CD4-positive, alpha-beta memory T cell (primary cell): ENCODE measurements around the gene SLC35F6. TPM values are rescaled to one million over a fixed set of nuclear protein-coding genes. Genes with fewer than 3 reads are reported as not detected.
A peak's percentile ranks its signal among the peaks of the same experiment; 100 is the strongest.

ENCODE experiments used
- CTCF ChIA-PET: fragments of 350-600 bp; sonication (Branson Sonifier 250); formaldehyde crosslinking; loops from one replicate; lab custom pipeline; 2021; ENCODE audit warnings: inconsistent platforms; ENCODE audit not compliant: partially characterized antibody; lab: Charles Lee
- POLR2A ChIA-PET: fragments of 350-600 bp; sonication (Branson Sonifier 250); formaldehyde crosslinking; loops from one replicate; lab custom pipeline; 2021; ENCODE audit not compliant: partially characterized antibody; lab: Charles Lee
- DNase-seq, 5 donors: peaks; one replicate each; pipeline versions ENCODE4 v3.0.0 to v3.0.0-alpha.2; 2020 to 2022; ENCODE audit warnings: mixed read lengths in 1 of 5
- H3K27ac ChIP-seq: one replicate; pipeline ENCODE4 v1.7.0; 2013; ENCODE audit warnings: low read depth, low read length
- H3K27me3 ChIP-seq: 2 replicates; pipeline ENCODE4 v1.7.0; 2013; ENCODE audit warnings: mild to moderate bottlenecking, low read length, moderate library complexity; ENCODE audit not compliant: insufficient read depth
- H3K36me3 ChIP-seq: 2 replicates; pipeline ENCODE4 v1.7.0; 2013; ENCODE audit warnings: mild to moderate bottlenecking, low read length, moderate library complexity; ENCODE audit not compliant: insufficient read depth
- H3K4me1 ChIP-seq: 2 replicates; pipeline ENCODE4 v1.7.0; 2013; ENCODE audit warnings: mild to moderate bottlenecking, low read length, moderate library complexity; ENCODE audit not compliant: insufficient read depth
- H3K4me3 ChIP-seq, 2 donors: one replicate each; pipeline ENCODE4 v1.7.0; 2013; ENCODE audit warnings: low read length in 2 of 2, mild to moderate bottlenecking in 1 of 2
- H3K9me3 ChIP-seq, 2 donors: one replicate each; pipeline ENCODE4 v1.7.0; 2013; ENCODE audit warnings: low read length in 2 of 2, control low read depth in 1 of 2; ENCODE audit not compliant: control insufficient read depth in 1 of 2
- H3K27ac Mint-ChIP-seq, 7 donors: one replicate each; pipeline ENCODE4 v1.8.0; 2020 to 2021; ENCODE audit warnings: mixed read lengths in 7 of 7, mild to moderate bottlenecking in 6 of 7, inconsistent platforms in 3 of 7, moderate library complexity in 3 of 7
- H3K27me3 Mint-ChIP-seq, 2 donors: one replicate each; pipeline ENCODE4 v1.8.0; 2020 to 2021; ENCODE audit warnings: mixed read lengths in 2 of 2
- H3K36me3 Mint-ChIP-seq, 2 donors: one replicate each; pipeline ENCODE4 v1.8.0; 2020 to 2021; ENCODE audit warnings: mixed read lengths in 2 of 2, inconsistent platforms in 1 of 2, mild to moderate bottlenecking in 1 of 2
- H3K4me1 Mint-ChIP-seq, 4 donors: one replicate each; pipeline ENCODE4 v1.8.0; 2020 to 2021; ENCODE audit warnings: mixed read lengths in 4 of 4, mild to moderate bottlenecking in 1 of 4
- H3K4me3 Mint-ChIP-seq, 8 donors: one replicate each; pipeline ENCODE4 v1.8.0; 2020 to 2021; ENCODE audit warnings: mixed read lengths in 8 of 8, mild to moderate bottlenecking in 7 of 8, moderate library complexity in 6 of 8, inconsistent platforms in 3 of 8
- H3K9me3 Mint-ChIP-seq, 8 donors: one replicate each; pipeline ENCODE4 v1.8.0; 2020 to 2021; ENCODE audit warnings: mixed read lengths in 8 of 8, mild to moderate bottlenecking in 5 of 8, inconsistent platforms in 3 of 8, moderate library complexity in 1 of 8
- intact Hi-C: fragments of 100-400 bp; cut with micrococcal nuclease; formaldehyde crosslinking; loops from one replicate; pipeline ENCODE4 v1.15.1; 2023
- polyA plus RNA-seq, 2 donors: library from polyadenylated mRNA; unstranded; fragments of 300-500 nt; fragmentation: Illumina TruSeq; gene quantifications; one replicate each; pipeline ENCODE4 v1.2.3, GENCODE V29; 2021
- total RNA-seq, 2 experiments: library from RNA; stranded (reverse); gene quantifications; one replicate each; pipeline ENCODE4 v1.2.3, GENCODE V29; 2021

SLC35F6 gene
- total and polyA plus RNA-seq, 4 experiments from 2014 or later = 4.8 to 22.2 (median 13.5) TPM

- Histone ChIP-seq H3K36me3 (no peaks in the 10 kb centered on the region), H3K4me3 (no peak overlapping the region), H3K27me3 (no peaks in the 10 kb centered on the region), H3K27ac (no peak overlapping the region), H3K9me3 (no peaks in the 10 kb centered on the region), H3K4me1 (no peaks in the 10 kb centered on the region)
- Mint-ChIP-seq H3K9me3 (no peaks in the 10 kb centered on the region), H3K27me3 (peaks cover 2 to 7% of the 10 kb centered on the region in 2 donors), H3K4me1 (no peaks in the 10 kb centered on the region), H3K27ac (no peak overlapping the region), H3K4me3 (no peak overlapping the region), H3K36me3 (no peaks in the 10 kb centered on the region)
- POLR2A ChIA-PET = no interaction called here
- DNase-seq = no peak
- CTCF ChIA-PET = interaction anchor here (2.1 kb wide), 1 partner anchor 20 kb away, joined by 12 read pairs; no protein-coding TSS in a partner anchor
- intact Hi-C loops = no loop called here
Observed at GRCh38 chr2:26724784-26725520, 39.1 kb upstream of the SLC35F6 start.

DNA sequence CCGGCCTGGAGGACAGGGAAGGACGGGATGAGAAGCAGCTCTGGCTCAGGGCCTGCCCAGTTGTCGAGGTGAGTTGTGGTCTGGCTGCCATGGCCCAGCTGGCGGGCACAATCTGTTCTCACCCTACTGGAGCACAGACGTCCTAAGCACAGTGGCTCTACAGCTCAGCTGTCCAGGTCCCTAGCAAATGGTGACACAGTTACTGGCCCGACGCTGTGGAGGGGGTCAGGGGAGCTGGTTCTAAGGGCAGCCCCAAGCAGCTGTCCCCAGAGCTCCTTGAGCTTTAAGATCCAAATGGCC lies 38.6 kb upstream of the SLC35F6 start:
- Mint-ChIP-seq H3K4me3 (no peak overlapping the region), H3K9me3 (no peaks in the 10 kb centered on the region), H3K4me1 (no peaks in the 10 kb centered on the region), H3K36me3 (no peaks in the 10 kb centered on the region), H3K27me3 (peaks cover 2 to 7% of the 10 kb centered on the region in 2 donors), H3K27ac (no peak overlapping the region)
- intact Hi-C loops = no loop called here
- POLR2A ChIA-PET = no interaction called here
- no peak overlapping the region for H3K27ac ChIP-seq
- H3K27me3 ChIP-seq = no peaks in the 10 kb centered on the region
- no peaks in the 10 kb centered on the region for H3K36me3 ChIP-seq
- CTCF ChIA-PET = interaction anchor here (2.1 kb wide), 1 partner anchor 19 kb away, joined by 12 read pairs; no protein-coding TSS in a partner anchor
- DNase-seq = no peak
- no peak overlapping the region for H3K4me3 ChIP-seq
- no peaks in the 10 kb centered on the region for H3K4me1 ChIP-seq
- no peaks in the 10 kb centered on the region for H3K9me3 ChIP-seq

GRCh38 chr2:26726228-26726627 lies 37.9 kb upstream of the SLC35F6 start:
- Mint-ChIP-seq H3K36me3 (no peaks in the 10 kb centered on the region), H3K4me3 (no peak overlapping the region), H3K27me3 (peaks cover 2 to 11% of the 10 kb centered on the region in 2 donors), H3K4me1 (no peaks in the 10 kb centered on the region), H3K9me3 (no peaks in the 10 kb centered on the region), H3K27ac (no peak overlapping the region)
- intact Hi-C loops = no loop called here
- ChIA-PET POLR2A (no interaction called here), CTCF (interaction anchor here (2.1 kb wide), 1 partner anchor 19 kb away, joined by 12 read pairs; no protein-coding TSS in a partner anchor)
- H3K27me3 ChIP-seq = no peaks in the 10 kb centered on the region
- DNase-seq = no peak
- no peaks in the 10 kb centered on the region for H3K9me3 ChIP-seq
- H3K4me3 ChIP-seq = no peak overlapping the region
- no peak overlapping the region for H3K27ac ChIP-seq
- H3K4me1 ChIP-seq = no peaks in the 10 kb centered on the region
- H3K36me3 ChIP-seq = no peaks in the 10 kb centered on the region

DNA sequence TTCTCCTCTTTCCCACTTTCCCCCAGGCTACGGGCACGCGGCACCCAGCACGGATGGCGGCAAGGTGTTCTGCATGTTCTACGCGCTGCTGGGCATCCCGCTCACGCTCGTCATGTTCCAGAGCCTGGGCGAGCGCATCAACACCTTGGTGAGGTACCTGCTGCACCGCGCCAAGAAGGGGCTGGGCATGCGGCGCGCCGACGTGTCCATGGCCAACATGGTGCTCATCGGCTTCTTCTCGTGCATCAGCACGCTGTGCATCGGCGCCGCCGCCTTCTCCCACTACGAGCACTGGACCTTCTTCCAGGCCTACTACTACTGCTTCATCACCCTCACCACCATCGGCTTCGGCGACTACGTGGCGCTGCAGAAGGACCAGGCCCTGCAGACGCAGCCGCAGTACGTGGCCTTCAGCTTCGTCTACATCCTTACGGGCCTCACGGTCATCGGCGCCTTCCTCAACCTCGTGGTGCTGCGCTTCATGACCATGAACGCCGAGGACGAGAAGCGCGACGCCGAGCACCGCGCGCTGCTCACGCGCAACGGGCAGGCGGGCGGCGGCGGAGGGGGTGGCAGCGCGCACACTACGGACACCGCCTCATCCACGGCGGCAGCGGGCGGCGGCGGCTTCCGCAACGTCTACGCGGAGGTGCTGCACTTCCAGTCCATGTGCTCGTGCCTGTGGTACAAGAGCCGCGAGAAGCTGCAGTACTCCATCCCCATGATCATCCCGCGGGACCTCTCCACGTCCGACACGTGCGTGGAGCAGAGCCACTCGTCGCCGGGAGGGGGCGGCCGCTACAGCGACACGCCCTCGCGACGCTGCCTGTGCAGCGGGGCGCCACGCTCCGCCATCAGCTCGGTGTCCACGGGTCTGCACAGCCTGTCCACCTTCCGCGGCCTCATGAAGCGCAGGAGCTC lies 36.2 kb upstream of the SLC35F6 start:
- ChIA-PET CTCF (interaction anchor here (2.8 kb wide), 1 partner anchor 17 kb away, joined by 19 read pairs; no protein-coding TSS in a partner anchor), POLR2A (no interaction called here)
- H3K4me3 Mint-ChIP-seq = no peak overlapping the region
- H3K27me3 Mint-ChIP-seq = peaks cover 4 to 16% of the 10 kb centered on the region in 2 donors
- peak in 3 of 5 donors; percentile 5 to 17 (median 10) for DNase-seq
- Histone ChIP-seq H3K27me3 (no peaks in the 10 kb centered on the region), H3K27ac (no peak overlapping the region), H3K4me1 (no peaks in the 10 kb centered on the region), H3K9me3 (no peaks in the 10 kb centered on the region), H3K4me3 (no peak overlapping the region), H3K36me3 (no peaks in the 10 kb centered on the region)
- no peaks in the 10 kb centered on the region for H3K36me3 Mint-ChIP-seq
- intact Hi-C loops = no loop called here
- no peak overlapping the region for H3K27ac Mint-ChIP-seq
- H3K4me1 Mint-ChIP-seq = no peaks in the 10 kb centered on the region
- H3K9me3 Mint-ChIP-seq = no peaks in the 10 kb centered on the region

DNA sequence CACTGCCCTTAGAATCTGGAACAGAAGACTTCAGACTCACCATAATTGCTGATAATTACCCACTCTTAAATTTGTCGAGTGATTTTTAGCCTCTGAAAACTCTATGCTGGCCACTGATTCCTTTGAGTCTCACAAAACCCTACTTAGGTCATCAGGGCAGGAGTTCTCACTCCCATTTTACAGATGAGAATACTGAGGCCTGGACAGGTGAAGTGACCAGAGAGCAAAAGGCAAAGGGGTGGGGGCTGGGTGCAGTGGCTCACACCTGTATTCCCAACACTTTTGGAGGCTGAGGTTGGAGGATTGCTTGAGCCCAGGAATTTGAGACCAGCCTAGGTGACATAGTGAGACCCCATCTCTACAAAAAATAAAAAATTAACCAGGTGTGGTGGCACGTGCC lies 34.8 kb upstream of the SLC35F6 start:
- ChIA-PET POLR2A (no interaction called here), CTCF (interaction anchor here (2.8 kb wide), 1 partner anchor 15 kb away, joined by 19 read pairs; no protein-coding TSS in a partner anchor)
- H3K4me1 Mint-ChIP-seq = no peaks in the 10 kb centered on the region

GRCh38 chr2:26730549-26731344 lies 33.3 kb upstream of the SLC35F6 start:
- intact Hi-C loops = no loop called here
- Mint-ChIP-seq H3K9me3 (no peaks in the 10 kb centered on the region), H3K27me3 (peaks cover 5 to 21% of the 10 kb centered on the region in 2 donors), H3K4me3 (no peak overlapping the region), H3K36me3 (no peaks in the 10 kb centered on the region), H3K4me1 (no peaks in the 10 kb centered on the region), H3K27ac (no peak overlapping the region)
- DNase-seq = no peak
- Histone ChIP-seq H3K9me3 (no peaks in the 10 kb centered on the region), H3K27ac (no peak overlapping the region), H3K27me3 (no peaks in the 10 kb centered on the region), H3K4me3 (no peak overlapping the region), H3K4me1 (no peaks in the 10 kb centered on the region), H3K36me3 (no peaks in the 10 kb centered on the region)
- POLR2A ChIA-PET = no interaction called here
- CTCF ChIA-PET = interaction anchor here (1.8 to 2.8 kb wide), 2 partner anchors 14 to 15 kb away, joined by 15 to 19 read pairs; no protein-coding TSS in a partner anchor

More for the DNA sequence above, 34.8 kb upstream of the SLC35F6 start:
- Histone ChIP-seq H3K27ac (no peak overlapping the region), H3K9me3 (no peaks in the 10 kb centered on the region), H3K36me3 (no peaks in the 10 kb centered on the region), H3K4me3 (no peak overlapping the region), H3K4me1 (no peaks in the 10 kb centered on the region), H3K27me3 (no peaks in the 10 kb centered on the region)
- DNase-seq = no peak
- intact Hi-C loops = no loop called here
- Mint-ChIP-seq H3K4me3 (no peak overlapping the region), H3K27me3 (peaks cover 4 to 22% of the 10 kb centered on the region in 2 donors), H3K9me3 (no peaks in the 10 kb centered on the region), H3K27ac (no peak overlapping the region), H3K36me3 (no peaks in the 10 kb centered on the region)
